GM12875 (cell line): Measurements from ENCODE around the gene ERC2.

ENCODE experiments used
- H3K4me3 ChIP-seq: one replicate; pipeline ENCODE4 v1.5.1; 2011; ENCODE audit warnings: low read depth, low read length, control low read depth
- CTCF ChIP-seq: IDR thresholded peaks from 2 replicates; pipeline ENCODE4 v1.5.1; 2011; ENCODE audit warnings: low read depth, mild to moderate bottlenecking, control low read depth, inconsistent platforms, low read length, moderate library complexity, borderline replicate concordance; ENCODE audit not compliant: insufficient read depth

The ERC2 gene

GRCh38 chr3:55523471-55523870 is 944.8 kb downstream of the ERC2 start:
- TF ChIP-seq CTCF: no peak
- H3K4me3 ChIP-seq: no peak overlapping the region

GRCh38 chr3:55521738-55522421 is 946.4 kb downstream of the ERC2 start:
- TF ChIP-seq CTCF: no peak

GRCh38 chr3:55521064-55521737 is 947.1 kb downstream of the ERC2 start:
- no peak overlapping the region for H3K4me3 ChIP-seq
- no peak for TF ChIP-seq CTCF

More at GRCh38 chr3:55521738-55522421, 946.4 kb downstream of the ERC2 start:
- H3K4me3 ChIP-seq: no peak overlapping the region

GRCh38 chr3:55519019-55519418 is 949.2 kb downstream of the ERC2 start:
- no peak overlapping the region for H3K4me3 ChIP-seq
- no peak for TF ChIP-seq CTCF

- no peak for TF ChIP-seq CTCF
- H3K4me3 ChIP-seq: no peak overlapping the region
Observed at GRCh38 chr3:55518451-55518850, 949.8 kb downstream of the ERC2 start.

- H3K4me3 ChIP-seq: no peak overlapping the region
- no peak for TF ChIP-seq CTCF
Observed at GRCh38 chr3:55516392-55517030, 951.8 kb downstream of the ERC2 start.

- H3K4me3 ChIP-seq: no peak overlapping the region
- TF ChIP-seq CTCF: no peak
Observed at GRCh38 chr3:55515550-55516246, 952.6 kb downstream of the ERC2 start.
